ENCODE results near the gene GPR21. TPM values are rescaled to one million over a fixed set of nuclear protein-coding genes. Genes with fewer than 3 reads are reported as not detected.

The GPR21 gene
- polyA plus RNA-seq, 1 of the 3 experiments (the other 2 are of a cell fraction), result not detected

GRCh38 chr9:123069010-123069481 lies 35.6 kb downstream of the GPR21 start:
- ChIA-PET POLR2A (no interaction called here), CTCF (interaction anchor here (1.1 kb wide), 1 partner anchor 18 kb away, joined by 3 read pairs; no protein-coding TSS in a partner anchor)
- H3K79me2 ChIP-seq (ENCODE audit: insufficient read depth), result no peaks in the 10 kb centered on the region
- peak overlapping the region; percentile 40; the same call in 1 of the 2 replicates for H3K9ac ChIP-seq
- peaks cover 28% of the 10 kb centered on the region for H3F3A ChIP-seq (replicated peaks; ENCODE audit: insufficient read depth)
- no peaks in the 10 kb centered on the region for H3K9me3 ChIP-seq
- WGBS (ENCODE audit: low lambda C conversion rate), result 31% methylated on average over 3 of the region's 3 CpGs
- no peak overlapping the region for H3K4me3 ChIP-seq (ENCODE audit: low read depth in 2 of 2, low read length in 1 of 2)
- H4K20me1 ChIP-seq (ENCODE audit: insufficient read depth), result no peaks in the 10 kb centered on the region
- H3K27me3 ChIP-seq (ENCODE audit: insufficient read depth), result no peaks in the 10 kb centered on the region
- DNase-seq, result no peak
- peaks cover 49 to 67% of the 10 kb centered on the region in 2 experiments for H3K36me3 ChIP-seq (replicated peaks in 1 of 2; ENCODE audit: control insufficient read depth in 1 of 2, insufficient read depth in 2 of 2, low read length in 1 of 2)
- peak overlapping the region; percentile 56; the same call in 1 of the 2 replicates for H3K4me2 ChIP-seq
- no peak overlapping the region for H2AFZ ChIP-seq (ENCODE audit: low read depth)
- H3K9me2 ChIP-seq, result no peaks in the 10 kb centered on the region
- H3K27ac ChIP-seq (ENCODE audit: low read depth in 2 of 2, low read length in 1 of 2), result peak overlapping the region; percentile 75 to 98; a peak in 3 of 4 replicates
- H3K4me1 ChIP-seq (ENCODE audit: control insufficient read depth in 1 of 2, insufficient read depth in 2 of 2, low read depth in 1 of 2, low read length in 1 of 2), result peaks cover 0 to 34% of the 10 kb centered on the region in 2 experiments
- TF ChIP-seq EP300 (IDR thresholded peaks at IDR 0.05; ENCODE audit: borderline replicate concordance in 1 of 2, low read depth in 1 of 2, low read length in 1 of 2), result peak; percentile 73 to 98
- 0 out of 2 replicates have a peak, but pooled peaks have one; percentile 25 for TF ChIP-seq TAF1 (IDR thresholded peaks at IDR 0.05; ENCODE audit: borderline replicate concordance, low read depth, low read length)
- no peak for TF ChIP-seq USF2 (IDR thresholded peaks at IDR 0.05; ENCODE audit: borderline replicate concordance, low read depth, low read length)
- TF ChIP-seq CHD2 (IDR thresholded peaks at IDR 0.05; ENCODE audit: low read length, partially characterized antibody), result no peak
- TF ChIP-seq ELF1 (IDR thresholded peaks at IDR 0.05), result 0 out of 2 replicates have a peak, but pooled peaks have one; percentile 10
- TF ChIP-seq NRF1 (IDR thresholded peaks at IDR 0.05; ENCODE audit: low read depth, low read length), result no peak
- peak; percentile 67; the same call in 1 of the 2 replicates for TF ChIP-seq SIN3A (IDR thresholded peaks at IDR 0.05; ENCODE audit: borderline replicate concordance, low read depth, low read length)
- peak; percentile 99 for TF ChIP-seq NFIC (IDR thresholded peaks at IDR 0.05; ENCODE audit: borderline replicate concordance)
- peak; percentile 98 for TF ChIP-seq FOXM1 (IDR thresholded peaks at IDR 0.05; ENCODE audit: low read depth)
- TF ChIP-seq GABPA (IDR thresholded peaks at IDR 0.05; ENCODE audit: low read depth), result no peak
- TF ChIP-seq GATA2 (CRISPR knock-in tag; IDR thresholded peaks at IDR 0.05), result no peak
- TF ChIP-seq REST (IDR thresholded peaks at IDR 0.05; ENCODE audit: low read depth, low read length), result 0 out of 2 replicates have a peak, but pooled peaks have one; percentile 28
- no peak for TF ChIP-seq USF1 (IDR thresholded peaks at IDR 0.05; ENCODE audit: borderline replicate concordance, low read depth)
- peak; percentile 72; the same call in 1 of the 2 replicates for TF ChIP-seq ZBTB33 (IDR thresholded peaks at IDR 0.05; ENCODE audit: borderline replicate concordance, low read depth)
- no peak for TF ChIP-seq FOXJ3 (CRISPR knock-in tag; IDR thresholded peaks at IDR 0.05)
- TF ChIP-seq MXI1 (IDR thresholded peaks at IDR 0.05; ENCODE audit: low read depth, low read length), result no peak; the same call in 1 of the 2 replicates
- TF ChIP-seq MEF2A (IDR thresholded peaks at IDR 0.05; ENCODE audit: borderline replicate concordance, low read depth), result peak; percentile 87
- TF ChIP-seq RFX5 (IDR thresholded peaks at IDR 0.05; ENCODE audit: low read length), result no peak
- TF ChIP-seq RXRA (IDR thresholded peaks at IDR 0.05; ENCODE audit: borderline replicate concordance, low read depth), result peak; percentile 71; the same call in 1 of the 2 replicates
- TF ChIP-seq RCOR1 (IDR thresholded peaks at IDR 0.05; ENCODE audit: low read length), result no peak
- peak; percentile 94 for TF ChIP-seq JUND (IDR thresholded peaks at IDR 0.05)
- TF ChIP-seq TCF12 (IDR thresholded peaks at IDR 0.05), result peak; percentile 99
- no peak for TF ChIP-seq SMC3 (IDR thresholded peaks at IDR 0.05; ENCODE audit: low read depth, low read length)
- TF ChIP-seq RAD21 (IDR thresholded peaks at IDR 0.05; ENCODE audit: low read length), result no peak
- TF ChIP-seq PBX3 (IDR thresholded peaks at IDR 0.05), result peak; percentile 94
- TF ChIP-seq FOSL2 (IDR thresholded peaks at IDR 0.05; ENCODE audit: borderline replicate concordance, low read depth), result peak; percentile 62; the same call in 1 of the 2 replicates
- no peak for TF ChIP-seq YY1 (IDR thresholded peaks at IDR 0.05; ENCODE audit: low read depth)
